GM12864 (cell line): ENCODE results near the gene CFAP77.

ENCODE experiments used
- DNase-seq: peaks from one replicate; pipeline ENCODE4 v3.0.0-alpha.2; 2011; ENCODE audit warnings: low read depth
- H3K4me3 ChIP-seq: 2 replicates; pipeline ENCODE4 v1.5.1; 2011; ENCODE audit warnings: mild to moderate bottlenecking, low read depth, low read length, control low read depth
- CTCF ChIP-seq: IDR thresholded peaks from 2 replicates; pipeline ENCODE4 v1.5.1; 2011; ENCODE audit warnings: low read depth, mild to moderate bottlenecking, moderate library complexity, low read length, control low read depth, inconsistent platforms; ENCODE audit errors: missing control alignments

Gene CFAP77

GRCh38 chr9:132514011-132514744 is 104.2 kb downstream of the CFAP77 start:
- TF ChIP-seq CTCF: no peak
- DNase-seq: no peak
- H3K4me3 ChIP-seq: no peak overlapping the region

- no peak for TF ChIP-seq CTCF
- no peak overlapping the region for H3K4me3 ChIP-seq
- no peak for DNase-seq
Observed at GRCh38 chr9:132514821-132515220, 104.8 kb downstream of the CFAP77 start.

GRCh38 chr9:132516301-132516700 is 106.3 kb downstream of the CFAP77 start:
- no peak for TF ChIP-seq CTCF
- DNase-seq: no peak
- no peak overlapping the region for H3K4me3 ChIP-seq

- TF ChIP-seq CTCF: no peak
- H3K4me3 ChIP-seq: no peak overlapping the region
- no peak for DNase-seq
Observed at GRCh38 chr9:132516911-132517310, 106.9 kb downstream of the CFAP77 start.

- TF ChIP-seq CTCF: no peak
- H3K4me3 ChIP-seq: no peak overlapping the region
- DNase-seq: no peak
Observed at GRCh38 chr9:132517815-132518550, 108.0 kb downstream of the CFAP77 start.

GRCh38 chr9:132518626-132519025 is 108.6 kb downstream of the CFAP77 start:
- H3K4me3 ChIP-seq: no peak overlapping the region
- DNase-seq: no peak
- no peak for TF ChIP-seq CTCF
